ENCODE data around the gene MBLAC1. TPM values are rescaled to one million over a fixed set of nuclear protein-coding genes. Genes with fewer than 3 reads are reported as not detected.
A peak's percentile ranks its signal among the peaks of the same experiment; 100 is the strongest.

Gene MBLAC1
- total and polyA plus RNA-seq, 4 donors: 1.7 to 2.9 (median 2.1) TPM

DNA sequence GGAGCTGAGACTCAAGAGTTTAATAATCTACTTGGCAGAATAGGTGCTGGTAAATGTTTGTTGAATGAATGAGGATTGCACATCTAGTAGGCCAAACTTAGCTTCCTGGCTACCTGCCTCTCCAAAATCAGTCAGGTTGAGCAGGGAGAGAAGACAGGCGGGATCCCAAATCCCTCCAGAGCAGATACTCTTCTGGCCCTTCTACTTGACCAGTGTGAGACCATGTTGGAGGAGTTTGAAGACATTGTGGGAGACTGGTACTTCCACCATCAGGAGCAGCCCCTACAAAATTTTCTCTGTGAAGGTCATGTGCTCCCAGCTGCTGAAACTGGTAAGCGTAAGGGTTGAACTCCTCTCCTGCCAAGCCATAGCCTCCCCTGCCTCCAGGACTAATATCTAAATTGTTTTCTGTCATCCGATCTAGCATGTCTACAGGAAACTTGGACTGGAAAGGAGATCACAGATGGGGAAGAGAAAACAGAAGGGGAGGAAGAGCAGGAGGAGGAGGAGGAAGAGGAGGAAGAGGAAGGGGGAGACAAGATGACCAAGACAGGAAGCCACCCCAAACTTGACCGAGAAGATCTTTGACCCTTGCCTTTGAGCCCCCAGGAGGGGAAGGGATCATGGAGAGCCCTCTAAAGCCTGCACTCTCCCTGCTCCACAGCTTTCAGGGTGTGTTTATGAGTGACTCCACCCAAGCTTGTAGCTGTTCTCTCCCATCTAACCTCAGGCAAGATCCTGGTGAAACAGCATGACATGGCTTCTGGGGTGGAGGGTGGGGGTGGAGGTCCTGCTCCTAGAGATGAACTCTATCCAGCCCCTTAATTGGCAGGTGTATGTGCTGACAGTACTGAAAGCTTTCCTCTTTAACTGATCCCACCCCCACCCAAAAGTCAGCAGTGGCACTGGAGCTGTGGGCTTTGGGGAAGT, 2.2 kb upstream of the MBLAC1 start:
- no peak overlapping the region for H3K9ac ChIP-seq (ENCODE audit: insufficient read depth in 1 of 2, low read length in 2 of 2)
- 58 to 67% methylated on average over 4 of the region's 4 CpGs for WGBS, 2 donors
- peaks cover 0 to 23% (median 12%) of the 10 kb centered on the region in 5 donors for H3K4me1 ChIP-seq (ENCODE audit: control insufficient read depth in 5 of 5, insufficient read depth in 5 of 5, low read length in 5 of 5)
- H3K4me3 ChIP-seq: no peak overlapping the region
- ATAC-seq (ENCODE audit: insufficient read depth, low FRiP score) (no peak), DNase-seq (no peak)
- H3K27ac ChIP-seq (ENCODE audit: low read depth in 1 of 2, low read length in 1 of 2): peak overlapping the region in 1 of 2 donors; percentile 5
- peaks cover 0 to 11% (median 1%) of the 10 kb centered on the region in 4 donors for H3K36me3 ChIP-seq (ENCODE audit: control insufficient read depth in 4 of 4, insufficient read depth in 4 of 4, low read length in 4 of 4)
- no peaks in the 10 kb centered on the region for H3K9me3 ChIP-seq (ENCODE audit: control insufficient read depth in 4 of 4, insufficient read depth in 3 of 4, low read length in 3 of 4)
- no peaks in the 10 kb centered on the region for H3K27me3 ChIP-seq (ENCODE audit: control insufficient read depth in 3 of 3, insufficient read depth in 3 of 3, low read length in 2 of 3)
- TF ChIP-seq, protein P1, sequence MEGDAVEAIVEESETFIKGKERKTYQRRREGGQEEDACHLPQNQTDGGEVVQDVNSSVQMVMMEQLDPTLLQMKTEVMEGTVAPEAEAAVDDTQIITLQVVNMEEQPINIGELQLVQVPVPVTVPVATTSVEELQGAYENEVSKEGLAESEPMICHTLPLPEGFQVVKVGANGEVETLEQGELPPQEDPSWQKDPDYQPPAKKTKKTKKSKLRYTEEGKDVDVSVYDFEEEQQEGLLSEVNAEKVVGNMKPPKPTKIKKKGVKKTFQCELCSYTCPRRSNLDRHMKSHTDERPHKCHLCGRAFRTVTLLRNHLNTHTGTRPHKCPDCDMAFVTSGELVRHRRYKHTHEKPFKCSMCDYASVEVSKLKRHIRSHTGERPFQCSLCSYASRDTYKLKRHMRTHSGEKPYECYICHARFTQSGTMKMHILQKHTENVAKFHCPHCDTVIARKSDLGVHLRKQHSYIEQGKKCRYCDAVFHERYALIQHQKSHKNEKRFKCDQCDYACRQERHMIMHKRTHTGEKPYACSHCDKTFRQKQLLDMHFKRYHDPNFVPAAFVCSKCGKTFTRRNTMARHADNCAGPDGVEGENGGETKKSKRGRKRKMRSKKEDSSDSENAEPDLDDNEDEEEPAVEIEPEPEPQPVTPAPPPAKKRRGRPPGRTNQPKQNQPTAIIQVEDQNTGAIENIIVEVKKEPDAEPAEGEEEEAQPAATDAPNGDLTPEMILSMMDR (IDR thresholded peaks at IDR 0.05; ENCODE audit: control extremely low read depth, extremely low read depth): no peak

DNA sequence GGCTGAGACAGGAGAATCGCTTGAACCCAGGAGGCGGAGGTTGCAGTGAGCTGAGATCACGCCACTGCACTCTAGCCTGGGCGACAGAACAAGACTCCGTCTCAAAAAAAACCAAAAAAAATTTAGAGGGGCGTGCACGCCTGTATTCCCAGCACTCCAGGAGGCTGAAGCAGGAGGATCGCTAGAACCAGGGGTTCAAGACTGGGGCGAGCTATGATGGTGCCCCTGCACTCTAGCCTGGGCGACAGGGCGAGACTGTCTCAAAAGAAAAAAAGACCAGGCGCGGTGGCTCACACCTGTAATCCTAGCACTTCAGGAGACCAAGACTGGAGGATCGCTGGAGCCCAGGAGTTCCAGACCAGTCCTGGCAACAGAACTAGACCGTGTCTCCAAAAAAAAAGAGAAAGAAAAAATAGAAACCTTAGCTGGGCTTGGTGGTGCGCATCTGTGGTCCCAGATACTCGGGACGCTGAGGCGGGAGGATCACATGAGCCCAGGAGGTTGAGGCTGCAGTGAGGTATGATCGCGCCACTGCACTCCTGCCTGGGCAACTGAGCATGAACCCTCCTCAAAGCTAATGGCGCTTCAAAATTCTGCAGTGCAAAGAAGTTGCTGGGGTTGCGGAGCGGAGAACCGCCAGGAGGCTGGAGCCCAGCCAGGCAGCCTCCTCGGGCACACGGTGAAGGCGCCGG, 382 bp upstream of the MBLAC1 start:
- Histone ChIP-seq H3K9ac (ENCODE audit: insufficient read depth in 1 of 2, low read length in 2 of 2) (peak overlapping the region; percentile 56 to 95), H3K4me3 (peak overlapping the region; percentile 73), H3K4me1 (ENCODE audit: control insufficient read depth in 5 of 5, insufficient read depth in 5 of 5, low read length in 5 of 5) (peaks cover 0 to 15% (median 5%) of the 10 kb centered on the region in 5 donors), H3K27me3 (ENCODE audit: control insufficient read depth in 3 of 3, insufficient read depth in 3 of 3, low read length in 2 of 3) (no peaks in the 10 kb centered on the region), H3K36me3 (ENCODE audit: control insufficient read depth in 4 of 4, insufficient read depth in 4 of 4, low read length in 4 of 4) (peaks cover 0 to 11% (median 1%) of the 10 kb centered on the region in 4 donors), H3K27ac (ENCODE audit: low read depth in 1 of 2, low read length in 1 of 2) (peak overlapping the region; percentile 95 to 99), H3K9me3 (ENCODE audit: control insufficient read depth in 4 of 4, insufficient read depth in 3 of 4, low read length in 3 of 4) (no peaks in the 10 kb centered on the region)
- TF ChIP-seq, protein P1 (IDR thresholded peaks at IDR 0.05; ENCODE audit: control extremely low read depth, extremely low read depth): no peak
- ATAC-seq (ENCODE audit: insufficient read depth, low FRiP score) (no peak), DNase-seq (no peak)
- WGBS, 2 donors: 12 to 16% methylated on average over 29 of the region's 29 CpGs

DNA sequence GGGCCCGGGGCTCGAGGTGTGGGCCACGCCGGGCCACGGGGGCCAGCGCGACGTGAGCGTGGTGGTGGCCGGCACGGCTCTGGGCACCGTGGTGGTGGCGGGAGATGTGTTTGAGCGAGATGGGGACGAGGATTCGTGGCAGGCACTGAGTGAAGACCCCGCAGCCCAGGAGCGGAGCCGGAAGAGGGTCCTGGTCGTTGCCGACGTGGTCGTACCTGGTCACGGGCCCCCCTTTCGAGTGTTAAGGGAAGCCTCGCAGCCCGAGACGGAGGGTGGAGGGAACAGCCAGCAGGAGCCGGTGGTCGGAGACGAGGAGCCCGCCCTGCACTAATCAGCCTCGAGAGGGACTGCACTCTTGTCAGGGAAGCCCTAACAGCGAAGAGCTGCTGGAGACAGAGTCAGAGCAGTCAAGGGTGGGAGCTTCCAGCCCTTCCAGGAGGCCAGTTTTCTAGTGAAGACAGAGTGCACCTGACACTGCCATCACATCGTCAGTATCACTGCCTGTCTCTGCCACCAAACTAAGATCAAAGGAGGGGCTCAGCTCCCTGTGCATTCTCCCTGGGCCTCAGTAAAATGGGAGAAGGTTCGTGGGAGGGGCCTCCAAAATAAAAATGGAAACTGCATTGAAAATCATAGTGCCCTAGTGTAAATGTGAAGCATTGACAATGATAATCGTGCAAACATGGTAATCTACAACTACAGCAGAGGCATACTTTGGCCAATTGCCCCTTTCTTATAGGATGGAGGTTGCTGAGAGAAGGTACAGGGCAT, 1.3 kb downstream of the MBLAC1 start:
- H3K27me3 ChIP-seq (ENCODE audit: control insufficient read depth in 3 of 3, insufficient read depth in 3 of 3, low read length in 2 of 3): no peaks in the 10 kb centered on the region
- no peaks in the 10 kb centered on the region for H3K9me3 ChIP-seq (ENCODE audit: control insufficient read depth in 4 of 4, insufficient read depth in 3 of 4, low read length in 3 of 4)
- peak overlapping the region; percentile 80 for H3K4me3 ChIP-seq
- peak overlapping the region in 1 of 2 donors; percentile 46 for H3K9ac ChIP-seq (ENCODE audit: insufficient read depth in 1 of 2, low read length in 2 of 2)
- ATAC-seq (ENCODE audit: insufficient read depth, low FRiP score) (no peak), DNase-seq (peak; percentile 31 to 43 (median 41))
- H3K27ac ChIP-seq (ENCODE audit: low read depth in 1 of 2, low read length in 1 of 2): peak overlapping the region; percentile 59 to 99
- TF ChIP-seq, protein P1 (IDR thresholded peaks at IDR 0.05; ENCODE audit: control extremely low read depth, extremely low read depth): no peak
- peaks cover 0 to 15% (median 5%) of the 10 kb centered on the region in 5 donors for H3K4me1 ChIP-seq (ENCODE audit: control insufficient read depth in 5 of 5, insufficient read depth in 5 of 5, low read length in 5 of 5)
- H3K36me3 ChIP-seq (ENCODE audit: control insufficient read depth in 4 of 4, insufficient read depth in 4 of 4, low read length in 4 of 4): no peaks in the 10 kb centered on the region
- WGBS, 2 donors: 3 to 5% methylated on average over 35 to 37 of the region's 37 CpGs
